Bone marrow (tissue), 2 donors: ENCODE measurements around the gene CCDC59.
"Not testable (repeated sequence)": the region's sequence is repeated elsewhere in the genome, so short reads cannot be mapped to it uniquely, and the experiment has no call there.

ENCODE experiments used
- DNase-seq, 2 donors: peaks; one replicate each; lab custom pipeline; 2025; lab: John Stamatoyannopoulos, UW

CCDC59 gene

GRCh38 chr12:82358200-82359114, at the start of gene CCDC59, which contains the start of gene METTL25:
TSS of gene CCDC59 (minus strand) at chr12:82358387. CDS start at chr12:82358376, 11 bp downstream.
TSS of gene METTL25 (plus strand) at chr12:82358529. CDS start at chr12:82358566, 37 bp downstream.
- DNase-seq, result peak; percentile 93 to 95

GRCh38 chr12:82407481-82407880, 49.3 kb upstream of the CCDC59 start:
- no peak for DNase-seq

- no peak for DNase-seq
Observed at GRCh38 chr12:82406651-82407050, 48.5 kb upstream of the CCDC59 start.

GRCh38 chr12:82400819-82401218, 42.6 kb upstream of the CCDC59 start:
- no peak for DNase-seq

GRCh38 chr12:82398879-82399278, 40.7 kb upstream of the CCDC59 start:
- DNase-seq, result no peak

GRCh38 chr12:82383930-82384552, 25.9 kb upstream of the CCDC59 start:
- DNase-seq, result no peak

- no peak for DNase-seq
Observed at GRCh38 chr12:82378997-82379396, 20.8 kb upstream of the CCDC59 start.

GRCh38 chr12:82375201-82375600, 17.0 kb upstream of the CCDC59 start:
- DNase-seq, result no peak

GRCh38 chr12:82366197-82366596, 8.0 kb upstream of the CCDC59 start:
- DNase-seq, result no peak

GRCh38 chr12:82363990-82364389, 5.8 kb upstream of the CCDC59 start:
- DNase-seq, result no peak

- no peak for DNase-seq
Observed at GRCh38 chr12:82361461-82361915, 3.3 kb upstream of the CCDC59 start.

GRCh38 chr12:82360834-82361233, 2.6 kb upstream of the CCDC59 start:
- DNase-seq, result not testable (repeated sequence)

- DNase-seq, result no peak
Observed at GRCh38 chr12:82359115-82359478, 910 bp upstream of the CCDC59 start.

- no peak for DNase-seq
Observed at GRCh38 chr12:82357845-82358199, 365 bp downstream of the CCDC59 start.

- no peak for DNase-seq
Observed at GRCh38 chr12:82357340-82357739, 847 bp downstream of the CCDC59 start.

- DNase-seq, result no peak
Observed at GRCh38 chr12:82351390-82351789, 6.8 kb downstream of the CCDC59 start.

GRCh38 chr12:82350161-82350560, 8.0 kb downstream of the CCDC59 start:
- no peak for DNase-seq

GRCh38 chr12:82329508-82329907, 28.7 kb downstream of the CCDC59 start:
- no peak for DNase-seq

- no peak for DNase-seq
Observed at GRCh38 chr12:82327861-82328260, 30.3 kb downstream of the CCDC59 start.

- DNase-seq, result no peak
Observed at GRCh38 chr12:82326905-82327503, 31.2 kb downstream of the CCDC59 start.

- no peak for DNase-seq
Observed at GRCh38 chr12:82325540-82326336, 32.4 kb downstream of the CCDC59 start.

GRCh38 chr12:82319276-82319675, 38.9 kb downstream of the CCDC59 start:
- DNase-seq, result no peak
